ENCODE data around the gene SMIM12.

DNA sequence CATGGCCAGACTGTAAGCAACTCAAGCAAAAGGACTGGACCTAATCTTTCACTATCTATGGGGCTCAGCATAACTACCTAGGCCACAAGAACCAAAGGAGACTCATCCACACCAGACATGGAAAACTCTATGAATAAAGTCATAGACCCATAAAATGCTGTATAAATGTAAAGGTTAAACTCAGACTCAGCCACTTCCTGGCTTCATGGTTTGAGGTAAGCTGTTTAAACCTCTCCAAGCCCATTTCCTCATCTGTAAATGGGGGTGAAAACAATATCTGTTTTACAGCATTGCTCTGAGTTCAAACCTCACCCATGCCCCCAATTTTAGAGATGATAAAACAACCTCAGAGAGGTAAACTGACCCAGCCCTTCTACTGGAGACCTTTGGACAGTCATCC, 4.0 kb upstream of the SMIM12 start:
- TF ChIP-seq, protein P1, sequence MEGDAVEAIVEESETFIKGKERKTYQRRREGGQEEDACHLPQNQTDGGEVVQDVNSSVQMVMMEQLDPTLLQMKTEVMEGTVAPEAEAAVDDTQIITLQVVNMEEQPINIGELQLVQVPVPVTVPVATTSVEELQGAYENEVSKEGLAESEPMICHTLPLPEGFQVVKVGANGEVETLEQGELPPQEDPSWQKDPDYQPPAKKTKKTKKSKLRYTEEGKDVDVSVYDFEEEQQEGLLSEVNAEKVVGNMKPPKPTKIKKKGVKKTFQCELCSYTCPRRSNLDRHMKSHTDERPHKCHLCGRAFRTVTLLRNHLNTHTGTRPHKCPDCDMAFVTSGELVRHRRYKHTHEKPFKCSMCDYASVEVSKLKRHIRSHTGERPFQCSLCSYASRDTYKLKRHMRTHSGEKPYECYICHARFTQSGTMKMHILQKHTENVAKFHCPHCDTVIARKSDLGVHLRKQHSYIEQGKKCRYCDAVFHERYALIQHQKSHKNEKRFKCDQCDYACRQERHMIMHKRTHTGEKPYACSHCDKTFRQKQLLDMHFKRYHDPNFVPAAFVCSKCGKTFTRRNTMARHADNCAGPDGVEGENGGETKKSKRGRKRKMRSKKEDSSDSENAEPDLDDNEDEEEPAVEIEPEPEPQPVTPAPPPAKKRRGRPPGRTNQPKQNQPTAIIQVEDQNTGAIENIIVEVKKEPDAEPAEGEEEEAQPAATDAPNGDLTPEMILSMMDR (IDR thresholded peaks at IDR 0.05) = no peak
- no peak for TF ChIP-seq POLR2A (IDR thresholded peaks at IDR 0.05)
